ENCODE measurements around the gene GSTCD.
"Not testable (repeated sequence)": the region's sequence is repeated elsewhere in the genome, so short reads cannot be mapped to it uniquely, and the experiment has no call there.

Gene GSTCD, protein sequence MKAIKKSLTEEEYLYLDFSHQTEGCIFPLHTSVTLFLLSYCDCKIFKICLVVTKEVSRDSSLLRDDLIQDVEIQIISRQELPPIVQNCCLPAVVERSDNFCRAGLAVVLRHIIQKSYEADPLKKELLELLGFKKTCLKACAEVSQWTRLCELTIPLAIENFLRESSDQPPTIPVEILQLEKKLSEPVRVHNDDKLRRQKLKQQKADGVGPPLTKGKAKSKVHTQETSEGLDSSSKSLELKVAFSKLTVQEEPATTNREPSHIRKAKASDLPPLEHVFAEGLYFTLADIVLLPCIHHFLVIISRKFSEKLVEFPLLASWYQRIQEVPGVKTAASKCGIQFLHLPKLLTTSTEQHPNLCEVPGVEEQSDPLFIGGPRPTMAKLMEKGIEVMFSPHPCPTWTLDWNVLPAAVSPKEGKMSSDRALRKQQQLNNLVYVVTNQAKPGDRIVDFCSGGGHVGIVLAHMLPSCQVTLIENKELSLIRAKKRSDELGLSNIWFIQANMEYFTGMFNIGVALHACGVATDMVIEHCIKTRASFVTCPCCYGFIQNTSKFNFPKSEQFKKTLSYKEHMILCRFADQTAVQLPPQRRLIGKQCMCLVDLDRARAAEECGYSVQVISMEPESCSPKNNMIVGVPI

DNA sequence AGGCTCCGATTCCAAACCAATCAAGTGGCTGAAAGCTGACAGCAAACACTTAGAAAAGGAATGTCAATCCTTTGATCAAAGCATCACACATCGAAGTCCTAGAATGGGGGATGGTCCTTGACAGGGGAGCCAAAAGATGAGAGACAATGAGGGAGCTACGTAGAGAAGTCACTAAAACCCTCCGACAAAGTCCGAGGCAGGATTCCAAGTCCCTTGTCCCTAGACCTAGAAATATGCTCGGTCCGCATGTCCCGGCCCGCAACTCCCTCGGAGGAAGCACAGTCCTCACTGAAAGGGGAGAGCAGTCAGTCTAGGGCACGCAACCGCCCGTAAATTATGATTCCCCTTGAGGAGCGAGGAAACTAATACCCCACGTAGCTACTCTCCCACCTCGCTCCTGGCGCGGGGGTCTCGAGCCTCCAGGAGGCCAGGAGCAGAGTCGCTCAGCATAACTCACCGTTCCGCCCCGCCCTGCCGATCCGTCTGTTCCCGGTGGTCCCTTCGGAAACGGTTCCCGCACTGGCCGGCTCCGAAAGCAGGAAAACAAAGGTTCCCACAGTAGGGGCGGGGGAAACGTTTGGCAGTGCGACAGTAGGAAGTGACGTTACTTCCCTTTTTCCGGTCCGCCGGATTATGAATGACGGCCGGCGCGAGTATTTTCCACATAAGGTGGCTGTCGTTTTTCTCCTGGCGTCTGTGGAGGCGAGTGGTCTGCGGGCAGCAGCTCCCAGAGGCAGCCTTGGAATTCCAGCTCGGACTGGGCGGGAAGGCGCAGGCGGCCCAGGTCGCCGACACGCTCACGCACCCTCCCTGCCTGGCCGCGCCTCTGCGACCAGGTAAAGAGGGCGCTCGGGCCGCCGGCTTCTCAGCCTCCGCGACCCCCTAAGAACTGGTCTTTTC, at the start of gene GSTCD, which contains the start of gene INTS12:
GSTCD (plus strand) TSS at position 604 of the 900 bp plus-strand sequence. CDS start 8,830 bp downstream, outside the sequence.
INTS12 (minus strand) TSS at position 509 of the 900 bp plus-strand sequence. CDS start 8,684 bp downstream, outside the sequence.
- peak; percentile 43 for DNase-seq

- DNase-seq: no peak
Measured at GRCh38 chr4:105659190-105659589, 49.4 kb upstream of the GSTCD start.

DNA sequence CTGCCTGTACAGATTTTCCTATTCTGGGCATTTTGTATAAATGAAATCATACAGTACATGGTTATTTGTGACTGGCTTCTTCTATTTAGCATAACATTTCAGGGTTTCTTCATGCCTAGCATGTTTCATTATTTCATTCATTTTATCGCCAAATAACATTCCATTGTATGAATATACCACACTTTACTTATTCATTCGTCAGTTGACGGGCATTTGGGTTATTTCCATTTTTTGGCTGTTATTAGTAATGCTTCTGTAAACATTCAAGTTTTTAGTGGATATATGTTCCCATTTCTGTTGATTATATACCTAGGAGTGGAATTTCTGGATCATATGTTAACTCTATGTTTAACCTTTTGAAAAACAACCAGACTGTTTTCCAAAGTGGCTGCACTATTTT, 47.6 kb upstream of the GSTCD start:
- DNase-seq: no peak

DNA sequence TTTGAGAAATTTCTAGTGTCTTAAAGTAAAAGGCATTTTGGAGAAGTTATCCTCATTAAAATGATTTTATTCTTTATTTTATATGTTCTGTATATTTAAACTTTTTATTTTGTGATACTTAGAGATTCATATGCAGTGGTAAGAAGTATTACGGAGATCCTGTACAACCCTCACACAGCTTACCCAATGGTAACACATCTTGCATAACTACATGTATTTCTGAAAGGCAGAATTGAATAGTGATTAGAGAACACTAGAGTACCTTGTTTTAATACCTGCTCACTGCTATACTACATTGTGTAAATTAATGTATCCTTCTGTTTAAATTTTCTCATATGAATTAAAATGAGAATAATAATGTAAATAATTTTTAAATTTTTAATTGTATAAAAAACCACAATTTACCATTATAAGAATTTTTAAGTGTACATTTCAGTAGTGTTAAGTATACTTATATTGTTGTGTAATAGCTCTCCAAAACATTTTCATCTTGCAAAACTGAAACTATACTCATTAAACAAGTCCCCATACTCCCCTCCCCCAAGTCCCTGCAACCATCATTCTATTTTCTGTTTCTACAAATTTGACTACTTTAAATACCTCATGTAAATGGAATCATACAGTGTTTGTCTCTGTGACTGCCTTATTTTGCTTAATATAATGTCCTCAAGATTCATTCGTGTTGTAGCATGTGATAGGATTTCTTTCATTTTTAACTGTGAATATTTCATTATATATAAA, 45.5 kb upstream of the GSTCD start:
- DNase-seq: no peak

- no peak for DNase-seq
Measured at GRCh38 chr4:105666693-105667092, 41.9 kb upstream of the GSTCD start.

- no peak for DNase-seq
Measured at GRCh38 chr4:105670684-105671083, 37.9 kb upstream of the GSTCD start.

DNA sequence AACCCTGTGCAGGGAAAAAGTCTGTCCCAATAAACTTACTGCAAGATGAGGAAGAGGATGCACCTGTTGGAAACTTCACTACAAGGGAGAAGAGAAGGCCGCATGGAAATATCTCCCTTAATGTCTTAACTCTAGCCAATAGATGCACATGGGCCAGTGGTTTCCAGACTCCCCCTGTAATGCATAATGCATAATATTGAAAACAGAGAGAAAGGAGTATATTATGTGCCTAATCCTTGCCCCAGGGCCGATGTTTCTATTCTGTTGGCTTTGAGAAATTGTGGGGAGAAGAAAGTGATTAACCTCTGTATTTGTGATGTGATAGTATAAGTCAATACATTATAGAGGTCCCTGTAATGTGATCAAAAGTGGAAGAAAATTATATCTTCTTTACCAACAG, 37.3 kb upstream of the GSTCD start:
- DNase-seq: no peak

GRCh38 chr4:105674011-105674410, 34.6 kb upstream of the GSTCD start:
- DNase-seq: no peak

DNA sequence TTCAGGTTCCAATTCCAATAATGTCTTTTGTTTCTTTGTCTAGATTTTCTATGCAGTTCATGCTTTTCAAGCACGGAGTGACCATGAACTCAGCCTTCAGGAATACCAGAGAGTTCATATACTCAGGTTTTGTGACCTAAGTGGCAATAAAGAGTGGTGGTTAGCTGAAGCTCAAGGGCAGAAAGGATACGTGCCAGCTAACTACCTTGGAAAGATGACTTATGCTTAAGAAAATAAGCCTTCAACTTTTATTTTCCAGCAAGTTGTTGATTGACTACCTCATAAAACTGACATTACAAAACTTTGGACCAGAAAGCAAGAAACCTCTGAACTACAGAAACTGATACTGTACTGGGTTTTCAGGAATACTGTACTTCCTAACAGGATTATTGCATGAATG, 30.9 kb upstream of the GSTCD start:
- no peak for DNase-seq

DNA sequence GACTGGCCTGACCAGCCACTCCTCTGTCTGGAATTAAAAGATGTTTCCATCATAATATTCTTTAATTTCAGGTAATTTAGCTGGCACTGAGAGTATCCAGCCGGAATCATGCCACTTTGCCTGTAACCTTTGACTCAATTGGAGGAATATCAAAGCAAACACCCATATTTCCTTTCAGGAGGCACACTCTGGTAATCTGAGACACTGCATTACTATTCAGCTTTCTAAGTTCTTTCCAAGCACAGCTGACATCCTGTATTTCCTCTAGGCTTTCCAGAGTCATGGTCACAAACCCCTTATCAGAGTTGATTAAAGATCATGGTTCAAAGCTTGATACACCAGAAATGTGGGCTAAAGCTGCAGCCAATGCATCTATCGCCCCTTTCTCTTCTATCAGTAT, 29.4 kb upstream of the GSTCD start:
- no peak for DNase-seq

GRCh38 chr4:105683038-105683437, 25.5 kb upstream of the GSTCD start:
- no peak for DNase-seq

- DNase-seq: no peak
Measured at GRCh38 chr4:105686571-105686970, 22.0 kb upstream of the GSTCD start.

DNA sequence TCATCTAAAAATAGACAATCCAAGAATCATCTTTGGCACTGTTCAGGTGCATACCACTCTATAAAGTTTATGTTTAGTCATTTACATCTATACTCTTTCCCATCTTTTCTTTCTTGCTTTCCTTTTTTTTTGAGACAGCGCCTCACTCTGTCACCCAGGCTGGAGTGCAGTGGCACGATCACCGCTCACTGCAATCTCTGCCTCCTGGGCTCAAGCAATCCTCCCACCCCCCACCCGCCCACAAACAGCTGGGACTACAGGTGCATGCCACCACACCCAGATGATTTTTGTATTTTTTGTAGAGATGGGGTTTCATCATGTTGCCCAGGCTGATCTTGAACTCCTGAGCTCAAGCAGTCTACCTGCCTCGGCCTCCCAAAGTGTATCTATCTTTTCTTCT, 13.8 kb upstream of the GSTCD start:
- DNase-seq: not testable (repeated sequence)

DNA sequence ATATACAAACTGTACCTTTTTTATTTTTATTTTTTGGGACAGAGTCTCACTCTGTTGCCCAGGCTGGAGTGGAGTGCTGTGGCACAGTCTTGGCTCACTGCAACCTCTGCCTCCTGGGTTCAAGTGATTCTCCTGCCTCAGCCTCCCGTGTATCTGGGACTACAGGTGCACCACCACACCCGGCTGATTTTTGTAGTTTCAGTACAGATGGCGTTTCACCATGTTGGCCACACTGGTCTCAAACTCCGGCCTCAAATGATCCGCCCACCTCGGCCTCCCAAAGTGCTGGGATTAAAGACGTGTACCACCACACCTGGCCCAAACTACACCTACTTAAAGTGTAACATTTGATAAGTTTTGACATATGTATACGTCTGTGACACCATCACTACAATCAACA, 12.8 kb upstream of the GSTCD start:
- not testable (repeated sequence) for DNase-seq

- no peak for DNase-seq
Measured at GRCh38 chr4:105698607-105699006, 10.0 kb upstream of the GSTCD start.

- DNase-seq: no peak
Measured at GRCh38 chr4:105707782-105708180, 803 bp upstream of the GSTCD start.

- no peak for DNase-seq
Measured at GRCh38 chr4:105709081-105709450, 482 bp downstream of the GSTCD start.

DNA sequence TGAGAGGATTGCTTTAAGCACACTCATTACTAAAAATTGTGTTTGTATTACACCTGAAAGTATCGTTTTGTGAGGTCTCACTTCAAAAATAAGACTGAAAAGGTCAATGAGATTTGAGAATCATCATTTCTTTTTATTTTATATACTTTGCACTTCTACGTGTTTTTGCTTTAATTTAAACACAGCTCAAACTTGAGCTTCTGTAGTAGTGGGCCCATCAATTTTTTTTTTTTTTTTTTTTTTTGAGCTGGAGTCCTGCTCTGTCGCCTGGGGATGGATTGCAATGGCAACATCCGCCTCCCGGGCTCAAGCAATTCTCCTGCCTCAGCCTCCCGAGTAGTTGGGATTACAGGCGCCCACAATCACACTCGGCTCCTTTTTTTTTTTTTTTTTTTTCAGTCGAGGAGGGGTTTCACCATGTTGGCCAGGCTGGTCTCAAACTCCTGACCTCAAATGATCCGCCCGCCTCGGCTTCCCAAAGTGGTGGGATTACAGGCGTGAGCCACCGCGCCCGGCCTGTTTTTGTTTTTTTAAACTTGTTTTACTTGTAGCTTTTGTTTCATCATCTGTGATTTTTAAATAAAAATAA, 1.5 kb downstream of the GSTCD start:
- DNase-seq: no peak

DNA sequence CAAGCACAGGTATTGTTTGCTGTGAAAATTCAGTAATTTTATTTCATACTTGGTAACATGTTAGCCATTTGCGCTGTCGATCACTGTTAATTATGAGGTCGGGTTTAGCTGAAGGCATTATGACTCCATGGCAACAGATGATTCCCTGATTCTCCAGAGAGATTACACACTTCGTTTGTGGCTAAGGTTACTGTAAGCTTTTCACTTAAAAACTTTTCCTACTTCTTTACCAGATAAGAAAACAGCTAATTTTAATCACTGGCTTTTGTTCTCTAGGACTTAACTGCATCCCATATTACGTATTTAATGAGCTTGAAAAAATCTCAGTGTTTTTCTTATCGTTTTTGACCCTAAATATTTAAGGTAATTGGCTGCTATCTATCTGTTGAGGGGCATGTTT, 2.1 kb downstream of the GSTCD start:
- DNase-seq: no peak

DNA sequence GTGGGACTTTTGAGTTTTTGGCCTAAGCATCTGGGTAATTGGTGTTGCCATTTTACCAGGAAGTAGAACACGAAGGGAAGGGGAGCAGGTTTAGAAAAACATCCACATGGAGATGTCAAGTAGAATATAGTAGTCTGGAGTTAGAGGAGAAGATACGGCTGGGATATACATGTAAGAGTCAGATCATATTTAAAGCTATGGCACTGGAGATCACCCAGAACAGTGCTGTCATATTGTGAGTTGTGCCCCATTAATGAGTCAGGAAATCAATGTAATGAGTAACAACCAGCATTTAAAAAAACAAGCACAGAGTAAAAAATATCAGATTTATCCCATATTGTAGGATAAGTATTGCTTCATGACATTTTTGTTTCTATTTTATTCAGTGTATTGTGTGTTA, 4.2 kb downstream of the GSTCD start:
- DNase-seq: no peak

- no peak for DNase-seq
Measured at GRCh38 chr4:105714071-105714521, 5.5 kb downstream of the GSTCD start.

- no peak for DNase-seq
Measured at GRCh38 chr4:105714932-105715331, 6.3 kb downstream of the GSTCD start.

Data from SHP77 treated with DMSO at 0.1 percent for 48 hours (cell line).